Activated effector memory CD4-positive, alpha-beta T cell treated with anti-CD3 and anti-CD28 coated beads, Interleukin-2, amount 50 U/mL, for 16 hours (primary cell): ENCODE measurements around the gene ASIC2.
"Not testable (repeated sequence)": the region's sequence is repeated elsewhere in the genome, so short reads cannot be mapped to it uniquely, and the experiment has no call there.

Experiments used
- DNase-seq: peaks from one replicate; pipeline ENCODE4 v3.0.0-alpha.2; 2020

The ASIC2 gene

GRCh38 chr17:33015716-33016346 lies 277.3 kb downstream of the ASIC2 start:
- DNase-seq = no peak

GRCh38 chr17:33014751-33015150 lies 278.3 kb downstream of the ASIC2 start:
- no peak for DNase-seq

- DNase-seq = no peak
Measured at GRCh38 chr17:33013596-33014375, 279.3 kb downstream of the ASIC2 start.

- no peak for DNase-seq
Measured at GRCh38 chr17:33012522-33013033, 280.5 kb downstream of the ASIC2 start.

GRCh38 chr17:33009636-33010035 lies 283.5 kb downstream of the ASIC2 start:
- no peak for DNase-seq

- DNase-seq = no peak
Measured at GRCh38 chr17:33007186-33007585, 285.9 kb downstream of the ASIC2 start.

GRCh38 chr17:33002246-33002645 lies 290.8 kb downstream of the ASIC2 start:
- no peak for DNase-seq

GRCh38 chr17:32998887-32999228 lies 294.2 kb downstream of the ASIC2 start:
- DNase-seq = no peak

GRCh38 chr17:32998111-32998886 lies 294.8 kb downstream of the ASIC2 start:
- DNase-seq = peak; percentile 88

- DNase-seq = no peak
Measured at GRCh38 chr17:32995416-32996045, 297.6 kb downstream of the ASIC2 start.

GRCh38 chr17:32993977-32994376 lies 299.1 kb downstream of the ASIC2 start:
- no peak for DNase-seq

- DNase-seq = no peak
Measured at GRCh38 chr17:32992321-32993033, 300.6 kb downstream of the ASIC2 start.

- DNase-seq = no peak
Measured at GRCh38 chr17:32988481-32989101, 304.5 kb downstream of the ASIC2 start.

GRCh38 chr17:32987868-32988267 lies 305.2 kb downstream of the ASIC2 start:
- DNase-seq = not testable (repeated sequence)

GRCh38 chr17:32987453-32987805 lies 305.7 kb downstream of the ASIC2 start:
- DNase-seq = not testable (repeated sequence)

- no peak for DNase-seq
Measured at GRCh38 chr17:32985050-32985756, 307.9 kb downstream of the ASIC2 start.

GRCh38 chr17:32981611-32982010 lies 311.5 kb downstream of the ASIC2 start:
- DNase-seq = not testable (repeated sequence)

GRCh38 chr17:32980230-32980629 lies 312.9 kb downstream of the ASIC2 start:
- no peak for DNase-seq

- DNase-seq = no peak
Measured at GRCh38 chr17:32976605-32977004, 316.5 kb downstream of the ASIC2 start.

- DNase-seq = no peak
Measured at GRCh38 chr17:32976131-32976530, 317.0 kb downstream of the ASIC2 start.

- no peak for DNase-seq
Measured at GRCh38 chr17:32971171-32971570, 321.9 kb downstream of the ASIC2 start.
